A673 (cell line): ENCODE data around the gene ADIG. TPM values are rescaled to one million over a fixed set of nuclear protein-coding genes. Genes with fewer than 3 reads are reported as not detected.

ENCODE experiments used
- BruUV-seq: library from RNA; stranded (reverse); fragments of 400-500 nt; replicated peaks from 2 replicates; lab custom pipeline; 2021; lab: Mats Ljungman, UMichigan
- CTCF ChIA-PET: fragments of 300-600 bp; sonication (Branson Sonifier 250); formaldehyde crosslinking; loops from one replicate; lab custom pipeline; 2022; ENCODE audit warnings: antibody characterized with exemption; lab: Charles Lee
- POLR2A ChIA-PET: fragments of 300-600 bp; sonication (Branson Sonifier 250); formaldehyde crosslinking; loops from one replicate; lab custom pipeline; 2022; ENCODE audit warnings: antibody characterized with exemption; ENCODE audit not compliant: low non-redundant PET; lab: Charles Lee
- DNase-seq: peaks from one replicate; pipeline ENCODE4 v3.0.0-alpha.2; 2015; ENCODE audit warnings: low spot score
- H3K27ac ChIP-seq: fragments of 200-600 bp; sonication (generic); 2 replicates; pipeline ENCODE4 v1.5.1; 2016; ENCODE audit warnings: mixed run types, low read depth, mild to moderate bottlenecking, mixed read lengths, antibody characterized with exemption, low read length; ENCODE audit not compliant: poor library complexity, severe bottlenecking
- H3K27me3 ChIP-seq: fragments of 200-600 bp; sonication (generic); replicated peaks from 2 replicates; pipeline ENCODE4 v1.6.1; 2017; ENCODE audit warnings: mixed run types, low read depth, mild to moderate bottlenecking, mixed read lengths, antibody characterized with exemption, low read length; ENCODE audit not compliant: insufficient read depth, poor library complexity
- H3K36me3 ChIP-seq: fragments of 200-600 bp; sonication (generic); 2 replicates; pipeline ENCODE4 v1.6.1; 2016; ENCODE audit warnings: mixed run types, mild to moderate bottlenecking, mixed read lengths, antibody characterized with exemption, low read length; ENCODE audit not compliant: insufficient read depth, poor library complexity, severe bottlenecking
- H3K4me1 ChIP-seq: fragments of 200-600 bp; sonication (generic); 2 replicates; pipeline ENCODE4 v1.6.1; 2017; ENCODE audit warnings: mixed run types, mild to moderate bottlenecking, mixed read lengths, antibody characterized with exemption, low read length; ENCODE audit not compliant: insufficient read depth, poor library complexity, severe bottlenecking
- H3K4me3 ChIP-seq: fragments of 200-600 bp; sonication (generic); 2 replicates; pipeline ENCODE4 v1.5.1; 2016; ENCODE audit warnings: low read depth, mixed run types, mild to moderate bottlenecking, mixed read lengths, low read length; ENCODE audit not compliant: poor library complexity, severe bottlenecking
- H3K9me3 ChIP-seq: fragments of 200-600 bp; sonication (generic); 2 replicates; pipeline ENCODE4 v1.6.1; 2016; ENCODE audit warnings: mixed run types, low read depth, mild to moderate bottlenecking, mixed read lengths, antibody characterized with exemption, low read length; ENCODE audit not compliant: poor library complexity, severe bottlenecking
- CTCF ChIP-seq: fragments of 300-800, 200-600 bp; sonication (generic); conservative IDR thresholded peaks from 2 replicates; pipeline ENCODE4 v1.5.1; 2017; ENCODE audit warnings: low read depth, mild to moderate bottlenecking, antibody characterized with exemption, low read length, moderate library complexity, mixed read lengths
- EZH2 ChIP-seq: fragments of 200-600 bp; sonication (generic); IDR thresholded peaks from 2 replicates; pipeline ENCODE4 v1.6.1; 2017; ENCODE audit warnings: borderline replicate concordance, low read depth, mild to moderate bottlenecking, mixed read lengths, antibody characterized with exemption, low read length; ENCODE audit not compliant: poor library complexity, severe bottlenecking
- intact Hi-C: fragments of 100-400 bp; cut with micrococcal nuclease; formaldehyde crosslinking; loops from one replicate; pipeline ENCODE4 v1.10.0; 2022; ENCODE audit not compliant: unreplicated experiment
- total RNA-seq: library from RNA; stranded (reverse); gene quantifications from 2 replicates; pipeline ENCODE4 v1.2.3, GENCODE V29; 2021

The ADIG gene
- total RNA-seq, 1 experiment from 2014 or later: not detected

GRCh38 chr20:38545771-38546170, 35.2 kb upstream of the ADIG start:
- no peak for DNase-seq
- H3K9me3 ChIP-seq: no peaks in the 10 kb centered on the region
- intact Hi-C loops: no loop called here
- no peaks in the 10 kb centered on the region for H3K27me3 ChIP-seq
- no peaks in the 10 kb centered on the region for H3K4me1 ChIP-seq
- H3K4me3 ChIP-seq: no peak overlapping the region
- peaks cover 41% of the 10 kb centered on the region for H3K36me3 ChIP-seq
- ChIA-PET POLR2A (no interaction called here), CTCF (interaction anchor here (0.6 kb wide), 1 partner anchor 8 kb away, joined by 3 read pairs; no protein-coding TSS in a partner anchor)
- TF ChIP-seq EZH2: no peak
- TF ChIP-seq CTCF: no peak
- no peak overlapping the region for H3K27ac ChIP-seq
- no TSS peak for BruUV-seq

GRCh38 chr20:38547288-38548085, 33.5 kb upstream of the ADIG start:
- Histone ChIP-seq H3K4me1 (no peaks in the 10 kb centered on the region), H3K36me3 (peaks cover 45% of the 10 kb centered on the region), H3K27ac (no peak overlapping the region), H3K9me3 (no peaks in the 10 kb centered on the region), H3K4me3 (no peak overlapping the region), H3K27me3 (no peaks in the 10 kb centered on the region)
- intact Hi-C loops: no loop called here
- TF ChIP-seq CTCF (no peak), EZH2 (no peak)
- CTCF ChIA-PET: no interaction called here
- no peak for DNase-seq
- BruUV-seq: no TSS peak
- POLR2A ChIA-PET: no interaction called here

GRCh38 chr20:38548356-38549083, 32.5 kb upstream of the ADIG start:
- TF ChIP-seq CTCF (no peak), EZH2 (no peak)
- Histone ChIP-seq H3K27me3 (no peaks in the 10 kb centered on the region), H3K4me3 (no peak overlapping the region), H3K4me1 (no peaks in the 10 kb centered on the region), H3K9me3 (no peaks in the 10 kb centered on the region), H3K36me3 (peaks cover 52% of the 10 kb centered on the region), H3K27ac (no peak overlapping the region)
- no peak for DNase-seq
- intact Hi-C loops: no loop called here
- POLR2A ChIA-PET: no interaction called here
- BruUV-seq: no TSS peak
- CTCF ChIA-PET: no interaction called here
